Prostate gland (tissue), 2 donors: ENCODE measurements around the gene RNF4.

ENCODE experiments used
- CTCF ChIP-seq, 4 experiments: fragments of 200-600 bp in 2 of 4; fragments of 450-650 bp in 2 of 4; sonication (generic) in 2 of 4; IDR thresholded peaks; 1 replicate in 3 of 4; 2 replicates in 1 of 4; pipeline ENCODE4 v1.5.1; 2016 to 2019; ENCODE audit warnings: antibody characterized with exemption in 4 of 4, mild to moderate bottlenecking in 2 of 4, moderate library complexity in 2 of 4
- POLR2A ChIP-seq: fragments of 450-650 bp; IDR thresholded peaks from one replicate; pipeline ENCODE4 v1.6.1; 2016; ENCODE audit warnings: antibody characterized with exemption, mild to moderate bottlenecking
- POLR2AphosphoS5 ChIP-seq: sonication (generic); formaldehyde crosslinking; IDR thresholded peaks from one replicate; pipeline ENCODE4 v1.6.1; 2017; ENCODE audit warnings: antibody characterized with exemption

GRCh38 chr4:2497931-2498330 is 29.0 kb downstream of the RNF4 start:
- no peak for TF ChIP-seq POLR2AphosphoS5
- TF ChIP-seq POLR2A = no peak
- no peak for TF ChIP-seq CTCF (IDR thresholded peaks at IDR 0.05)
